Left ventricle myocardium superior (tissue), 1 donor: ENCODE measurements around the gene SLC47A2. TPM values are rescaled to one million over a fixed set of nuclear protein-coding genes. Genes with fewer than 3 reads are reported as not detected.
A peak's percentile ranks its signal among the peaks of the same experiment; 100 is the strongest.

Experiments used
- ATAC-seq: fragments of 200-7000 bp; cut with Tn5 transposase; one replicate; pipeline ENCODE4 v1.9.1; 2020; ENCODE audit warnings: mild to moderate bottlenecking, moderate library complexity
- DNase-seq: peaks from one replicate; pipeline ENCODE4 v3.0.0-alpha.2; 2020
- intact Hi-C: fragments of 100-400 bp; cut with micrococcal nuclease; formaldehyde crosslinking; loops from one replicate; pipeline ENCODE4 v1.11.0; 2022
- total RNA-seq: library from RNA; stranded (reverse); fragmentation: NEBNext Ultra II Directional; extraction: Animal tissue kit (Norgen Biotek cat#: 25700); gene quantifications from one replicate; pipeline ENCODE4 v1.2.1, GENCODE V29; 2021
- donor health status: DM: no; HTN: yes; CAD: no; lungs with severe emphysema.

SLC47A2 gene
- total RNA-seq, 1 donor from 2014 or later = not detected

DNA sequence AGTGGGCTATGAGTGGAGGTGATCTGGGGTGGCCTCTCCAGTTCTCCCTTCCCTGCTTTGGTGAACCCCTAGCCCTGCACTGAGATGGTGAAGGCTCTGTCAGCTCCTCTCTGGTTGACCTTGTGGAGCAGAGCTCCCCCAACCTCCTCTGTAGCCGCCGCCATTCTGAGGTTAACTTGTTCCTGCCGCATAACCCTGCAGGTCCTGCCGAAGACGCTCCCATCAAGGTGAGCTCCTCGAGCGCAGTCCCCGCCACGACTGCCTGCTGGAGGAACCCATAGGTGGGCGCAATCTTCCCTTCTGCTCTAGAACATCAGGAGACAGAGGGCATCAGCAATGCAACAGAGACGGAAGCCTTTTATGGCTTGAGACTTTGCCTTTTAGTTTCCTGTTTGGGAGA is 15.2 kb upstream of the SLC47A2 start:
- intact Hi-C loops = no loop called here
- DNase-seq = no peak
- no peak for ATAC-seq

DNA sequence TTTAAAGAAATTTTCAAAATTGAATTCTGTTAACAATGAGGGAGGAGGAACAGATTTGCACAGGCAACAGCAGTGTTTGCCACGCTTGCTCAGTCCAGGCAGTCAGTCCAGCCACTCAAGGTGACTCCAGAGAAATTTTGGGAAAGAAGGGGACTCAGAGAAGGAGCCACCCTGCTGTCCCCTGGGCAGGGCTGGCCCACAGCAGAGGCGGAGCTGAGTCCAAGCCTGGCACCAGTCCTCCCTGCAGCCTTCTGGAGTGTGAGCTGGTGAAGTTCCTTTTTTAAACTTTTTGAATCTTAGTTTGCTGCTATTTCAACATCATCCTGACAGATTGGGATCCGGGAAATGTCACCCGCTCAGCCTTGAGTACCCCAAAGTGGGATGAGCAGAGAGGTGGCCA is 14.5 kb upstream of the SLC47A2 start:
- DNase-seq (no peak), ATAC-seq (no peak)
- intact Hi-C loops = no loop called here

DNA sequence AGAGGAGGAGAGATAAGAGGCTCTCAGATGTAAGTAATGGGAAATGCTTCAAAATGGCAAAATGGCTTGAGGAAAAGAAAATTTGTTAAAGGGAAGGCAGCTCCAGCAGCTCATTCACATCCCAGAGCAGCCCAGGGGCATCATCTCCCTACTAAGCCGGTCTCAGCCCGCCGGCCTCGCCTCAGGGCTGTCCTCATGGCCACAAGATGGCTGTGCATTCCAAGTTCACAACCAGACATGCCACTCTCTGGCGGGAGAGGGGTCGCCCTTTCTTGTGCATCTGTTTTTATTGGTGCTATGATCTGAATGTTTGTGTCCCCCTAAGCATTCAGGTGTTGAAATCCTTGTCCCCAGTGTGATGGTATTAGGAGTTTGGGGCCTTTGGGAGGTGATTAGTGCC is 13.5 kb upstream of the SLC47A2 start:
- intact Hi-C loops = no loop called here
- no peak for DNase-seq
- no peak for ATAC-seq

DNA sequence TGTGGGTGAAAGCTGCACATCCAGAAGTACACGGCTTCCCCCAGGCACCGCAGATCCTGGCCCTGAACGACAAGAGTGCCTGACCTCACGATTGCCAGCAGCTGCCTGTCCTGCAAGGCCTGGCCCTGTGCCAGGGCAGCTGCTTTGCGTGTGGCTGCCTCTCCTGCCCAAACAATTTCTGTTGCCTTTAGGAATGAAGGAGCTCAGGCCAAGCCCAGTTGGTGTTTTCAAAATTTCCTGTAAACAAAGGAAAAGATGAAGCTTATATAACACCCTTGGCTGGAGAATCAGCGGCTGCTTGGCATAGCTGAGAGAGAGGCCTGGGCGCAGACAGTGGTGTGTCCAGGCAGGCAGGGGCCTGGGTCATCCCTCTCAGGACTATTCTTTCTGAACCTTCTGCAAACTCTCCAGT is 11.7 kb upstream of the SLC47A2 start:
- intact Hi-C loops = no loop called here
- DNase-seq (peak; percentile 96), ATAC-seq (peak; percentile 84)

DNA sequence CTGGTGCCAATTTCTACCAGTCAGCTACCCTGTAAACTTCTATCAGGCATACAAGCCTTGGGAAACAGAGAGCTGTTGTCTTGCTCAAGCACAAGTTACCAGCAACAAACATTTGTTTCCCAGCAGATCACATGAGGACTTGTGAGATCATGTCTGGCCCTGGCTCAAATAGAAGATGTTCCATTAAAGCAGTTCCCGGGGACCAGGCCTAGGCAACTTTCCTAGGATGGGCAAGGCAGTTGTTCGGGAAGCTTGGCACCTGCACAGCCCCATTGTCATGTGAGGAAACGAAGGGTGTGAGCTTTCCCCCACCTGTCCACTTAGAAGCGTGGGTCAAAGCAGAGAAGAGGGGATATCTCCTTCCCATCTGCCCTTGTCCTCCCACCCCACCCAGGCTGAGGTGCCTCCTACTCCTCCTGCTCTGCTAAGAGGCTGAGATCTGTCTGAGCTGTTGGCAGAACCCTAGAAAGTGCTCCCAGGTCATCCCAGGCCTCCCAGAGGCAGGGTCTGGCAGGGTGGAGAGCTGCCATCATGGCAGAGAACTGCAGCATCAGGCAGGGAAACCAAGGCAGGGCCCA is 11.2 kb upstream of the SLC47A2 start:
- intact Hi-C loops = no loop called here
- ATAC-seq = peak; percentile 84
- peak; percentile 64 for DNase-seq

DNA sequence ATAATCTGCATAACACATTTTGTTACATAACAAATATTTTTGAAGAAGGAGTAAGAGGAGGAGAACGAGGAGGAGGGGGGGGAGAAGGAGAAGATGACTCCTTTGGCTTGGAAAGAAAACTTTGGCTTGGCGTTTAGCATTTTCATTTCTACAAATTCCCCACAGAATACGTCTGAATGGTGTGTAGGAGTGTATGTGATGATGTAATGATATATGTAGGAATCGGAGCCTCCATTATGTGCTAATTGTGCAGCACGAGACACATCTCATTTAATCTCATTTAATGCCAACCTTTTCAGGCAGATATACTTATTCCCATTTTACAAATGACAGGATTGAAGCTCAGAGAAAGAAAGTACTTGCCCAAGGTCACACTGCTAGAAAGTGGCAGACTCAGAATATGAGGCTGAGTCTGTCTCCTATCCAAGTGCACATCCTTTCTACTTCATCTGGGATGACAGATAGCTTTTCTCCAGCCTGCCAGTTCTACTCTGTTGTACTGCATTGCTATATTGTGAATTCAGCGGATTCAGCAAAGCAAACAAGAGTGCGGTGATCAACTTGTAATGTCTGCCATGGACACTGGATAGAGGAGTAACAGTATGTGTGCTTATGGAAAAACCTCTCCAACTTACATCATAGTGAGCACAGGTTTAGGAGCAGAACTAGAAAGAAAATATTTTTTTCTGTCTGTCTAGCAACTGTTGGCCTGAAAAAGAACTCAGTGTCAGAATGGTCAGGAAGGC is 10.4 kb upstream of the SLC47A2 start:
- intact Hi-C loops = no loop called here
- DNase-seq = no peak
- peak; percentile 2 for ATAC-seq

DNA sequence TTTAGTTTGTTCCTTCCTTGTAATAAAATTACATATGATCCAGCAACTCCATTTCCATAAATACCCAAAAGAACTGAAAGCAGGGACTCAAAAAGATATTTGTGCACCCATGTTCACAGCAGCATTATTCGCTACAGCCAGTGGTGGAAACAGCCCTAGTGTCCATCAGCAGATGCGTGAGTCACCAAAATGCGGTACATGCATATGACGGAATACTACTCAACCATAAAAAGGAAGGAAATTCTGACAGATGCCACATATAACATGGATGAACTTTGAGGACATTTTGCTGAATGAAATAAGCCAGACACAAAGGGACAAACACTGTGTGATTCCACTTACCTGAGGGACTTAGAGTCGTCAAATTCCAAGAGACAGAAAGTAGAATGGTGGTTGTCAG is 9.1 kb upstream of the SLC47A2 start:
- no peak for DNase-seq
- ATAC-seq = no peak
- intact Hi-C loops = no loop called here

DNA sequence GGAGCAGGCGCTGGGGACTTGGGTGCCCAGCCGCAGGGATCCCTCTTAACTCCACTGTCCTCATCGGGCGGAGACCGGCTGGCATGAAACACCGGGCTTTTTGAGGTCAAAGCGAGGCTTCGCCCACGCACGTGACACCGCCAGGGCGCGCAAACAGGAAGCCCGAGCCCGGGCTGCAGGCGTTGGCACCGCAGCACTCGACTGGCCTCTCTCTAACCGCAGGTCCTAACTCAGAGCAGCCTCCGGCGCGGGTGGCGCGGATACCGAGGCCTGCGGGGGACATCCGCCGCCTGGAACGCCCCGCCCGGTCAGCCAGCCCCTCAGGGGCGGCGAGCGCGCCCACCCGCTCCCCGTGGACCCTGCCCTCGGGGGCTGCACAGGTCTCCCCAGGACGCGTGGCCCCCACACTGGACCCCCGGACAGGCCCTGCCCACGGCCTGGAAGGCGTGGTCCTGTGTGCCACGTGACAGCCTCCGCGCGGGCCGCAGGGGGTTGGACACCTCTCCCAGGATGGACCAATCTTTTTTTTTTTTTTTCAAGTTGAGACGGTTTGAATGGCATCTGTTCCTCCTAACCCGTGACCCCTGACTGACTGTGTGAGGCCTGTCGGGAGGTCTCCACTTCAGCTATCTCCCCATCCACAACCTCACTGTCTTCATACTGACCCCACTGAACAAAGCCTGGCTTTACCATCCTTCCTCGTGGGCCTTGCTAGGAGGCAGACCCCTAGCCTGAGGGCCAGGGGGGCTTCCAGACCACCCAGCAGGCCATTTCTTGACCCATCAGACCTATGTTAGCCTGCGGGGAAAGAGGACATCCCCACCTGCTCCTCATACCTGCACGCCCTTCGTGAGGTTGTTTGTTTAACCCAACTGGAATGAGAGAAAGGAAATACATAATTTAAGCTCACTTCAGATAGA is 8.4 kb upstream of the SLC47A2 start:
- peak; percentile 2 for ATAC-seq
- intact Hi-C loops = no loop called here
- peak; percentile 80 for DNase-seq

DNA sequence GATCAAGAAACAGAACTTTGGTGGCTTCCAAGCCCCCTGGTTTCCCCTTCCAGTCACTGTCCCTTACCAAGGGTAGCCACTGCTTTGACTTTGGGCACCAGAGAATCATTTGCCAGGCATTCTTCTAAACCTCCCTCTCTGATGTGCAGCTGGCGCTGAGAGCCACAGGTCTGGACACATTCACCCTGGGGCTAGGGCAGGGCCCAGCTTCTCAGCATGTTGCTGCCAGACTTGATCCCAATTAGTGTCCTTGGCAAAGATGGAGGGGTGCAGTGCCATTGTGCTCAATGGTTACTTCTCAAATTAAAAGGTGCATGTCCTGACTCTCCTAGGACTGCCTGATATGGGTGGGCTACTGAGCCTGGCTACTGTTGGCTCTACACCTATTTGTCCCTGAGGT is 7.6 kb upstream of the SLC47A2 start:
- DNase-seq (no peak), ATAC-seq (no peak)
- intact Hi-C loops = no loop called here

DNA sequence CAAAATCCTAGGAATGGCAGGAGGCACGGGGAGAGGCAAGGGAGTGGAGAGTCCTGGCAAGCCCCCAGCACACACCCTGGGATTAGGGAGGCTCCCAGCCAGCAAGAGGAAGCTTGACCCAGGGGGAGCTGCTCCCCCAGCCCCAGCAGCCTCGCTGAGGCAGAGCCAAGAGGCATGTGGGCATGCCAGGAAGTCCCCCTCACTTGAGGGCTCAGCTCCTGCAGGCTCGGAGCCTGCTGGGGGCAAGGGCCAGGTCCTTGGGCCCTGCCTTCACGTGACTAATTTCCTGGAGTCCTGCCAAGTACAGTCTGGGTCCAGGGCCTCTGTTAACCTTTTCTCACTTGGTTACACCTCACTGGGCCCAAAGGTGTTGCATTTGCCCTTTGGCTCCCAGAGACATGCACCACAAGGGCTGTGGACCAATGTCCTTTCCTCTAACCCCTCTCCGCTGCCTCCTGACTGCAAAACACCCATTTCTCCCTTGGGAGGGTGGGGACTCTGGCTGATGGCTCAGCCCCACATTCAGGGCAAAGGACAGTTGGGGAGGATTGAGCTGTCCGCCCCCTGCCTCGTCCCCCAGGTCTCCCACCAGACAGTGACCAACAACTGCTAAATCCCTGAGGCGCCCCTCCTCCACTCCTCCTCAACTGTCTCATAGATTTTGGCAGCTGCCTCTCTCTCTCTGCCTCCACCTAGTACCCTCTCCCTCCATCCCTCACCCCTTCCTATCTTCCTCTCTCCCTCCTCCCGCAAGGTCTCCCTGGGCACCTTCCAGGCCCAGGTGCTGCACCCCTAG is 4.4 kb upstream of the SLC47A2 start:
- ATAC-seq = no peak
- no peak for DNase-seq
- intact Hi-C loops = no loop called here

DNA sequence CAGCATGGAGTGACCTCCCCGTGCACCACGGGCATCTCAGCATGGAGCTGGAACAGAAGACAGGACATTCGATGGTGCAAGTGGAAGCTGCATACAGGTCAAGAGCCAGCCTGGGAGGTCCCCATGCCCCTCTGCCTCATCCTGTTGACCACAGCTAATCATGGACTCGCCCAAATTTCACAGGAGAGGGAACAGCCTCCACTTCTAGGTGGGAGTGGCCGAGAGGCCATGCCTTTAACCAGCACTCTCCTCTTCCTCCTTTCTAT is 3.8 kb upstream of the SLC47A2 start:
- ATAC-seq (no peak), DNase-seq (no peak)
- intact Hi-C loops = no loop called here

DNA sequence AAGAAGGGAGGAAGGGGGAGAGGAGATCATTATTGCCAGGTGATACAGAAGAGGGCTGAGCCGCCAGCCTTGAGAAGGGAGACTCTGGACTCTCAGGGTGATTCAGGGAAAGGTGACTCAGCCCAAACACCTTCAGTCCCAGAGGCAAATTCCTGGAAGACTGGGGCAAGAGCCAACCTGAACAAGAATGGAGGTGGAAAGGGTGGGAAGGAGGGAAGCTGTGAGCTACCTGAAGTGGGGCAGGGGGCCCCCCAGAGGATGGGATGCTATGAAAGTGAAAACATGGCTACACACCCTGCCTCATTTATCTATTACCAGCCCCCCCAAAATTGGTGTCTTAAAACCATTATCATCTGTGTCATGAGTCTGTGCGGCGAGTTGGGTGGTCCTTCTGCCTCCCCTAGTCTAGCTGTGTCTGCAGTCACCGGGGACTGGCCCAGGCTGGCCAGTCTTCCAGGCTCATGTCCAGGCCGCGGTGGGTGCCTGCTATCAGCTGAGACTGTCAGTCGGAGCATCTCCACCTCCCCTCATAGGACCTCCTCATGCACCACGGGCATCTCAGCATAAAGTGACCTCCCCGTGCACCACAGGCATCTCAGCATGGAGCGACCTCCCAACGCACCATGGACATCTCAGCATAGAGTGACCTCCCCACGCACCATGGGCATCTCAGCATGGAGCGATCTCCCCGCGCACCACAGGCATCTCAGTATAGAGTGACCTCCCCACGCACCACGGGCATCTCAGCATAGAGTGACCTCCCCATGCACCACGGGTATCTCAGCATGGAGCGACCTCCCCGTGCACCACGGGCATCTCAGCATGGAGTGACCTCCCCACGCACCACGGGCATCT is 3.2 kb upstream of the SLC47A2 start:
- intact Hi-C loops = no loop called here
- DNase-seq = no peak

DNA sequence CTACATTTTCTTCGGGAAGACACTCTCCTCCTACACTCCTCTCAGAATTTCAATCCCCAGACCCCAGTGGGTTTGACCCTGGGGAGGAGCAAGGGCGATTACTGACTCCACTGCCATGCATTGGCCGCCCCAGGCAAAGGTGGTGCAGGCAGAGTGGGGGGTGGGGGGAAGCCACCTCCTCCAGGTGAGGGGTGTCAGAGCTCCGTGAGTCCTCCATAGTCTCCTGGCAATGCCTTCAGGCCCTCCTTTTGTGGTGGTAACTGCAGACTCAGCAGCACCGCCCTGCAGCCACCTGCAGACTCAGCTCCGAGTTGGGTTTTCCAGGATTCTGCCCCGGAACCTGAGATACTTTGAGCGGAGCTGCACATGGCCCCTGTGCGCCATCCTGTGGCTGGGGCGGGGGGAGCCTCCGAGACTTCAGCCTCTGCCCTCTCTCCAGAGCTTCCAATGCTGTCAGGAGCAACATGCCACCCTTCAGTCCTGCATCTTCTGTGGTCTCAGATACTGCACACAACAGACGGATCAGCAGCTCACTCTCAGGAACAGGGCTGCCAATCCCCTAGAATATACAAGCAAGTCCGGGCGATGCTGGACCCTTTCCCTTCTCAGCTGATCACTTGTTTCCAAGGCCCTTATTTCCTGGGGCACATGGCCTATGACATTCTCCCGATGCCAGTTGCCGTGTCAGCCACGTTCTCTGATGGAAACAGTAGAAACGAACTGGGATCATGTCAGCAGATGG is 2.4 kb upstream of the SLC47A2 start:
- DNase-seq = no peak
- no peak for ATAC-seq
- intact Hi-C loops = no loop called here

More for the DNA sequence above, 3.2 kb upstream of the SLC47A2 start:
- ATAC-seq = no peak

DNA sequence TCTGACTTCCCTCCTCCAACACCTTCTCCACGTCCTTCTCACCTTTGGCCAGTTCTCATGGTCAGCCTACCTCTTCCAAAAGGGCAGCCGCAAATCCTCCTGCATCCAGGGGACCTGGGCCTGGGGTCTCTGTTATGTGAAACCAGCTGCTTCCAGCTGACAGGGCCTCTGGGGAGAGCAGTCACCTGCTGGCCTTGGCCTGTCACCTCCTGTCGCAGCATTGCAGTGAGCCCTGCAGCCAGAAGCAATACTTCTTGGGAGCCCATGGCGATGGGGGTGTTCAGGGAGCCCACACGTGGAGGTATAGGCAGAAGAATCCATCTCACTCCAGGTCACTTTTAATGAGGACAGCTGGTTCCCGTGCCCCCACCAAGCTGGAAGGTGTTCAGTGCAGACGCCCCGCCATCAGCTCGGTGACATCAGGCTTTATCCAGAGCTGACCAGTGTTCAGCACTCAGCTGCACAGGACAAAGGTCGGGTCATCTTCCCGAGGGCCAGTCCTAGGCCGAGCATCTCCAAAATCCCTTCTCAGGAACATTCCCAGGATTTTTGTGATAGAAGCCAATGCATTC is 1.7 kb upstream of the SLC47A2 start:
- DNase-seq = no peak
- intact Hi-C loops = no loop called here
- no peak for ATAC-seq

DNA sequence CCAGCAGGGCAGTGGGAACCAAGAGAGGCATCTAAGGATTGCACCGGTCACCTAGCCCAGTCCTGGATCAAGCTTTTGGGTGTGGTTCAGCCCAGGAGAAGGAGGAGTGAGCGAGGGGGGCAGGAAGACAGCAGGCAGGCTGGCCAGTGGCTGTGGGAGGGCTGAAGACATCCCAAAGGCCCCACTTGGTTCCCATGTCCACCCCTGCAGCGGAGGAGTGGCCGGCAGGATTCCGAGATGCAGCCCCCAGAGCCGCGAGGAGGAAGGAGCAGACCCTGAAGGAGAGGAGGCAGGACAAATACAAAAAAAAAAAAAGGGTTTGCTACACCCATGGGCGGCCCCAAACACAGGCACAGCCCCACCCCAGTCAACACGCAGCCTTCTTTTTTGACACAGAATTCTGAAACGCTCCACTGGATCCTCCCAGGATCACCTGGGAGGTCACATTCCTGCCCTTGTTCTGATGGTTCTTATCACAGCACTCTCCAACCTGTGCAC is 1.1 kb upstream of the SLC47A2 start:
- intact Hi-C loops = no loop called here
- no peak for DNase-seq

DNA sequence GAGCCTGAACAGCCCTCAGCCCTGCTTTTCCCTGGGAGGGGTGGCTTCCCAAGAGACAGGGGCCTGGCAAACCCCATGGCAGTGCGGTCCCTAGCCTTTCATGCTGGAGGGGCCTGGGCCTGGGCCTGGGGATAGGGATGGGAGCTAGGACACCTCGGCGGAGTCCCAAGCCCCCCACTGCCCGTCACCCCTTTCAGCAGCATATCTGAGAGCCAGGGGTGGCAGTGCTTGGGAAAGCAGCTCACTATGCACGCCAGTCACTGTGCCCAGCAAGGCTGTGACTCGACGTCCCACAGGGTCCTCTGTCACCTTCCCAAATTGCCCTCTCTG is 612 bp upstream of the SLC47A2 start:
- DNase-seq (no peak), ATAC-seq (no peak)
- intact Hi-C loops = no loop called here

More for the DNA sequence above, 1.1 kb upstream of the SLC47A2 start:
- ATAC-seq = no peak

DNA sequence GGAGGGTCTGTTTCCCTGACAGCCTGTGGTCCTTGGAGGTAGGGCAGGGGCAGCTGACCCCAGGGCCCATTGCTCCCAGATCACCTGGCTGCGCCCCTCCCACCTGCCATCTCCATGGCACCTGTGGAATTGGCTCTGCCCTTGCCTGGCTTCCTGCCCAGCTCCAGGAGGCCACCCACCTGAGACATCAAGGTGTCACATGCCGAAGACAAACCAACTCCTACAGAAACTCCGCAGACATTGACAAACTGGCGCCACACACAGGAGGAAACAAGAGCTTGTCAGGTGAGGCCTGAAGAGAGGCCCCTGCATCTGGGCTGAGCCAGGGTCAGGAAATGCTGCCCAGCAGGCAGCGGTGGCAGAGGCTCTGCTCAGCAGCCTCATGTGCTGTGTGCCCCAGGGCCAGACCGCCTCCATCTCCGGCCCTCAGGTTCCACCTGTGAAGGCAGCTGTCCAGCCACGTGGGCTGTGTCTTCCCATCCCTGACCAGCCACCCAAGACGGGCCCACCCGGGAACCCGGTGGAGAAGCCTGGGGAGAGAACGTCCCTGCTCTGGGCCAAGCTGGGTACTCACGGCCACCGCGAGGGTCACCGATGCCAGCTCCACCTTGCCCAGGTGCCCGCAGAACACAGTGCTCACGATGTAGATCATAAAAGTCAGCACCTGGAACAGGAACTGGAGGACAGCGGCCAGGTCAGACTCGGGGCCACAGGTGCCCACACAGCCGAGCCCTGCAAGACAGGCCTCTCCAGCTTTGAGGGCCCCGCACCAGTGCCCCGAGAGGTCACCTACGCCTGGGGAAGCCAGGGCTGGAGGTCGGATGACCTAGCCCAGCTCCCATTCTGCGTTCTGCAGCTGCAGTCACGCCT is 1.6 kb downstream of the SLC47A2 start:
- intact Hi-C loops = no loop called here
- no peak for ATAC-seq
- DNase-seq = no peak
